SK-MEL-5 (cell line): ENCODE data around the gene TBC1D2B. TPM values are rescaled to one million over a fixed set of nuclear protein-coding genes. Genes with fewer than 3 reads are reported as not detected.
"Not testable (repeated sequence)": the region's sequence is repeated elsewhere in the genome, so short reads cannot be mapped to it uniquely, and the experiment has no call there.

ENCODE experiments used
- DNase-seq: peaks from one replicate; pipeline ENCODE4 v3.0.0-alpha.2; 2016; ENCODE audit warnings: low read depth, low spot score
- in situ Hi-C: cut with HindIII; loops from 2 replicates; pipeline ENCODE4 v1.10.0; 2016; ENCODE audit warnings: low sequenced_read_pairs, high pct_unique_total_duplicates, low pct_unique_long_range_greater_than_20kb
- total RNA-seq: library from RNA; depleted of rRNA; stranded (reverse); fragments of >200 nt; shearing (Covaris generic); gene quantifications from 2 replicates; pipeline ENCODE4 v1.2.3, GENCODE V29; 2014

The TBC1D2B gene
- total RNA-seq, 1 experiment from 2014 or later: 16.8 TPM

GRCh38 chr15:77977903-77978758 lies 99.4 kb downstream of the TBC1D2B start:
- DNase-seq, in situ Hi-C loops: not testable (repeated sequence)

- DNase-seq, in situ Hi-C loops: not testable (repeated sequence)
Observed at GRCh38 chr15:77976760-77977525, 100.6 kb downstream of the TBC1D2B start.

GRCh38 chr15:77976095-77976450 lies 101.4 kb downstream of the TBC1D2B start:
- DNase-seq, in situ Hi-C loops: not testable (repeated sequence)

- no peak for DNase-seq
- in situ Hi-C loops: no loop called here
Observed at GRCh38 chr15:77975332-77976094, 102.0 kb downstream of the TBC1D2B start.

- in situ Hi-C loops: no loop called here
- no peak for DNase-seq
Observed at GRCh38 chr15:77974416-77975331, 102.8 kb downstream of the TBC1D2B start.

- no peak for DNase-seq
- in situ Hi-C loops: no loop called here
Observed at GRCh38 chr15:77974098-77974414, 103.5 kb downstream of the TBC1D2B start.

GRCh38 chr15:77973273-77974097 lies 104.0 kb downstream of the TBC1D2B start:
- in situ Hi-C loops, DNase-seq: not testable (repeated sequence)

- DNase-seq, in situ Hi-C loops: not testable (repeated sequence)
Observed at GRCh38 chr15:77972706-77973105, 104.8 kb downstream of the TBC1D2B start.

GRCh38 chr15:77971875-77972274 lies 105.6 kb downstream of the TBC1D2B start:
- in situ Hi-C loops, DNase-seq: not testable (repeated sequence)

- in situ Hi-C loops, DNase-seq: not testable (repeated sequence)
Observed at GRCh38 chr15:77970813-77971360, 106.6 kb downstream of the TBC1D2B start.

- in situ Hi-C loops: no loop called here
- no peak for DNase-seq
Observed at GRCh38 chr15:77969055-77969454, 108.5 kb downstream of the TBC1D2B start.

GRCh38 chr15:77967798-77968197 lies 109.7 kb downstream of the TBC1D2B start:
- no peak for DNase-seq
- in situ Hi-C loops: no loop called here

GRCh38 chr15:77967235-77967615 lies 110.3 kb downstream of the TBC1D2B start:
- in situ Hi-C loops, DNase-seq: not testable (repeated sequence)

- DNase-seq: peak; percentile 69
- in situ Hi-C loops: no loop called here
Observed at GRCh38 chr15:77966540-77967234, 110.8 kb downstream of the TBC1D2B start.

- in situ Hi-C loops: no loop called here
- DNase-seq: no peak
Observed at GRCh38 chr15:77964193-77964592, 113.3 kb downstream of the TBC1D2B start.
